Measurements from ENCODE around the gene TNNC2.

- TF ChIP-seq EZH2 (IDR thresholded peaks at IDR 0.05; ENCODE audit: insufficient read depth, poor library complexity, severe bottlenecking) = no peak
- no peak for TF ChIP-seq EZH2phosphoT487 (IDR thresholded peaks at IDR 0.05; ENCODE audit: insufficient read depth, low read depth)
Observed at GRCh38 chr20:45774945-45775344, 52.2 kb downstream of the TNNC2 start.

Data from GM23248 (cell line).